ENCODE results near the gene SLC25A23.
A peak's percentile ranks its signal among the peaks of the same experiment; 100 is the strongest.

SLC25A23 gene

GRCh38 chr19:6393074-6393982, 66.3 kb downstream of the SLC25A23 start, which contains the start of gene GTF2F1:
Gene GTF2F1 (minus strand): TSS chr19:6393164. CDS start chr19:6392995, 169 bp downstream.
- H3K4me3 ChIP-seq (ENCODE audit: low read depth, low read length): peak within 1 kb of the TSS; percentile 79
- no peak for TF ChIP-seq CTCF (IDR thresholded peaks at IDR 0.05; ENCODE audit: low read depth, low read length, missing control alignments)
- in situ Hi-C loops (cut with HindIII; ENCODE audit: low sequenced_read_pairs): no loop called here
- DNase-seq (ENCODE audit: low read depth): peak; percentile 90

GRCh38 chr19:6392221-6393073, 67.1 kb downstream of the SLC25A23 start:
- no peak for DNase-seq (ENCODE audit: low read depth)

More at GRCh38 chr19:6392221-6393073, 67.1 kb downstream of the SLC25A23 start:
- no peak for TF ChIP-seq CTCF (IDR thresholded peaks at IDR 0.05; ENCODE audit: low read depth, low read length, missing control alignments)
- H3K4me3 ChIP-seq (ENCODE audit: low read depth, low read length): peak overlapping the region; percentile 79
- in situ Hi-C loops (cut with HindIII; ENCODE audit: low sequenced_read_pairs): no loop called here

Measured in astrocyte of the cerebellum (primary cell).